Umbilical cord (tissue), 2 donors: ENCODE data around the gene SCFD2. TPM values are rescaled to one million over a fixed set of nuclear protein-coding genes. Genes with fewer than 3 reads are reported as not detected.
A peak's percentile ranks its signal among the peaks of the same experiment; 100 is the strongest.
"Not testable (repeated sequence)": the region's sequence is repeated elsewhere in the genome, so short reads cannot be mapped to it uniquely, and the experiment has no call there.

Experiments used
- DNase-seq: peaks from one replicate; pipeline ENCODE4 v3.0.0-alpha.2; 2015; ENCODE audit warnings: low spot score
- total RNA-seq: library from RNA; depleted of rRNA; stranded (reverse); fragments of >200 nt; gene quantifications from one replicate; pipeline ENCODE4 v1.2.3, GENCODE V29; 2014; ENCODE audit warnings: low replicate concordance; ENCODE audit not compliant: insufficient read depth

Gene SCFD2
- total RNA-seq, 1 donor from 2014 or later, result 26.7 TPM

DNA sequence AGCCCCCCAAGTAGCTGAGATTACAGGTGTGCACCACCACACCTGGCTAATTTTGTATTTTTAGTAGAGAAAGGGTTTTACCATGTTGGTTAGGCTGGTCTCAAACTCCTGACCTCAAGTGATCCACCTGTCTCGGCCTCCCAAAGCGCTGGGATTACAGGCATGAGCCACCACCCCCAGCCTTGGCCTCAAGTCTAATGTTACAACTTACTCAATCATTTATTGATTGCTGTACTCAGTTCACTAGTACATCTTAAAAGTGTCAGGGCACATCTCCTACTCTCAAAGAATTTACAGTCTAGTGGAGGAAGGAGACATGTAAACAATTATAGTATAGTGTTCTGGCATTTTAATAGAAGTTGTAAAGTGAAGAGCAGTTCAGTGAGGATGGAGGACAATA, 19.5 kb downstream of the SCFD2 start:
- DNase-seq, result not testable (repeated sequence)

DNA sequence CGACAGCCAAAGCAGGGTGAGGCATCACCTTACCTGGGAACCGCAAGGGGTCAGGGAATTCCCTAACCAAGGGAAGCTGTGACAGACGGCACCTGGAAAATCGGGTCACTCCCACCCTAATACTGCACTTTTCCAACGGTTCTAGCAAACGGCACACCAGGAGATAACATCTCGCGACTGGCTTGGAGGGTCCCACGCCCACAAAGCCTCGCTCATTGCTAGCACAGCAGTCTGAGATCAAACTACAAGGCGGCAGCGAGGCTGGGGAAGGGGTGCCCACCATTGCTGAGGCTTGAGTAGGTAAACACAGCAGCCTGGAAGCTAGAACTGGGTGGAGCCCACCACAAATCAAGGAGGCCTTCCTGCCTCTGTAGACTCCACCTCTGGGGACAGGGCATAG, 25.7 kb downstream of the SCFD2 start:
- DNase-seq, result not testable (repeated sequence)

GRCh38 chr4:53334916-53335315, 30.9 kb downstream of the SCFD2 start:
- not testable (repeated sequence) for DNase-seq

DNA sequence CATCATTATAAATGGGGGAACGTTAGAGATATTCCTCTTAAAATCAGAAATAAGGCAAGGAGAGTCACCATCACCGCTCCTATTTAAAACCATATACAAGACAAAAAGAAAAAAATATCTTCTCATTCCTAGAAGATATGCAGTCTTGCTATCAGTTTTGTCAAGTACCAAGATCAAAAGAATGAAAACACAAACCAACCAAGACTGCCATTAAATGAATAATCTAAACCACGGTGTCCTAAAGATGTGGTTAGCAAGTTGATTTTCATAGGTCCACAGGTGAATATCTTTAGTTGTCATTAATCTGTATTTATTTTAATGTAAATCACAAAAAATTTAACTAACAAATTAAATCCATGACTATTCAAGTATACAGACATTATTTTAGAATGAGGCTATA, 39.3 kb downstream of the SCFD2 start:
- no peak for DNase-seq

- DNase-seq, result no peak
Observed at GRCh38 chr4:53322696-53323095, 43.2 kb downstream of the SCFD2 start.

- DNase-seq, result no peak
Observed at GRCh38 chr4:53321984-53322289, 43.9 kb downstream of the SCFD2 start.

- peak; percentile 61 for DNase-seq
Observed at GRCh38 chr4:53321151-53321983, 44.5 kb downstream of the SCFD2 start.

GRCh38 chr4:53315300-53315699, 50.6 kb downstream of the SCFD2 start:
- no peak for DNase-seq

GRCh38 chr4:53314252-53314651, 51.6 kb downstream of the SCFD2 start:
- DNase-seq, result no peak

DNA sequence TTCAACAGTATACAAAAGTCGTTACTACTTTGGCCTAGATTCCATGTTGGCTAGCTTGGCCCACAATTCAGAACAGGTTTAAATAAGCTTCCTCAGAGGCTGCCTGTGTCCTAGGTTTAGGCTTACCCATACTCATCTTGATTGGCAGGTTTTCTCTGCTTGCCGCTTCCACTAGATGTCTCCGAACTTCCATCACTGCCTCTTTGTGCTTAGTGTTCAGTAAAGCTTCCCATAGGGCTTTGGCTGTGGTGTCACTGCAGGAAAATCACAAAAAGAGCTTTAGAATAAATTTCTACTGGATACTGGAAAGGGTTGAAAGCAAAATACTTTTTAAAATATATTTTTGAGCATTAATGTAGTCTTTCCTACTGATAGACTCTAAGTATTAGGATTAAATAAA, 52.4 kb downstream of the SCFD2 start:
- DNase-seq, result peak; percentile 49

DNA sequence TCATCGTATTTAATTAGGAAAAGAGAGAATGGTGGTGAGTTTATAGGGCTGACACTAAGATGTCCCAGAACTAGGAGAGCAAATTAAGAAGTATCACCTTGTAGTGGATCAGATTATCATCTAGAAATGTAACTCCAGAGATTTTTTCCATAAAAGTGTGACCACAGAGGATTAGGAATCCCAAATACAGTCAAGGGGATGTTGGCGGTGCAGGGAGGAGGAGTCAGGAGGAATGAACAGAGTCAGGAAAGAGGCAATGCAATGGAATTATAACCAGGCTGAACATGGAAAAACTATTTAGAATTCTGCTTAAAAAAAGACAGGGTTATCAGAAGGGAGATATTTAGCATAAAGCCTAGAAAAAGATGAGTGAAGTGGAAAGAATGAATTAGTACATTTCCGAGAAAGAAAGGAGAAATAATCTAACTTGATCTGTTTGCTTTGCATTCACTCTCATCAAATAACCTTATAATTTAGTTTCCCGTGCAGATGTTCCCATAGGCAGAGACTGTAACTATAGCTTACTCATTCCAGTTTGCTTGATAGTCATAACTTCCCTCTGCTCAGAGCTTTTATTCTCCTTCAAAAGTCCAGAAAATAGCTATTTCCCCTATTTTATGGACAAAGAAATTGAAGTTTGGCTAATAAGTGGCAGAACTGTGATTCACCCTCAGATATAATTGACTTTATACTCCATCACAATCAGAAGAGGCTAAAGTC, 56.4 kb downstream of the SCFD2 start:
- DNase-seq, result no peak

DNA sequence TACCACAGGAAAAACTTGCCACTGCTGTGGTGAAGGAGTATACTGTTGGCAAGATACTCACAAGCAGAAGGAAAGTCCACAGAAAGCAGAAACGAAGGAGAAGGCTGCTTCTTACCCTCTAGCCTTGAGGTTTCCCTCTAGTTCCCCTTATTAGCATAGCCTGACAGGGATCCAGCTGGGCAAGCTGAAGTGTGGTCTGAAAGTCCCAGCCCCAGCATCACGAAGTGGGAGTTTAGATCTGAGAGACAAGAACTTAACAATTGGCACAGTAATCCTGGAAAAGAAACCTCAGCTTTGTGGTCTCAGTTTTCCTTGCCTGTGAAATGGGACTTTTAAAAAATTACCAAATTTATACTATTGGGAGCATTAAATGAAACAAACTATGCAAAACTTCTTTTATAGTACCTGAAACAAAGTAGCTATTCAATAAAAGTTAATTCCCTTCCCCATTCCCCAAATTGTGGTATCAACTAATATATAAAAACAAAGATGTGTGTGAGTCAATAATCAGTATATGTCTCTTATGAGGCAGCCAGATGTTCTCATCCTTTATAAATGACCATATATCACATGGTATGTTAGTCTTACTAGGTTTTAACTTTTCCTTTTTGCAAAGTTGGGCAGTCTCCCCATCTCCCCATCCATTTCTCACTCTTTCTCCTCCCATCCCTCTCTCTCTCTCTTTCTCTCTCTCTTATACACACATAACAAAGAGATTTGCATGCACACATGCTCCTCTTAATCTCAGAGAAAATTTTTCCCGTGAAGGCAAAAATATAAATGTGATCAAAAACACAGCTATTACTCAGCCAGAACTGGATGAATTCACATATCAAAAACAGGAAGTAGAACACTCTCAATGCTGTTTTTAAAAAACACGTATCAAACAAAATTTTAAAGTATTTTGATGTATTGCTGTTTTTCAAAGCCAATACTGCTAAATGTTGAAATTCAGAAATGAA, 57.8 kb downstream of the SCFD2 start:
- no peak for DNase-seq

DNA sequence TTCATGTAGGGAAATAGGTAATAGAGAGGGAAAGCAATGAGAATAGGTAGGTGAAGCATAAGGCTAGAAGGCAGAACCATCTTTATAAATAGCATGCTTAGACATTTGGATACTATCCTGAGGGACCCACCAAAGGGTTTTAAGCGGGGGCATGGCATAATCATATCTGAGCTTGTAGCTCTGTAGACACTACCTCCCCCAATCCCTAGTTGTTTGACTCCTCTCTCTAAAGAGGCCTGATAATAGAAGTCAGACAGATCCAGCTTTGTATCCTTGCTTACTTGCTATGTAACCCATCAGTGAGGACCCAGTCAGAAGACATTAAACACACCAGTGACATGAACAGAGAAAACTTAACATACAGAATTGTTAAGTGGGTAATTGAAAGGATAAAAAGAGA, 58.7 kb downstream of the SCFD2 start:
- DNase-seq, result no peak

DNA sequence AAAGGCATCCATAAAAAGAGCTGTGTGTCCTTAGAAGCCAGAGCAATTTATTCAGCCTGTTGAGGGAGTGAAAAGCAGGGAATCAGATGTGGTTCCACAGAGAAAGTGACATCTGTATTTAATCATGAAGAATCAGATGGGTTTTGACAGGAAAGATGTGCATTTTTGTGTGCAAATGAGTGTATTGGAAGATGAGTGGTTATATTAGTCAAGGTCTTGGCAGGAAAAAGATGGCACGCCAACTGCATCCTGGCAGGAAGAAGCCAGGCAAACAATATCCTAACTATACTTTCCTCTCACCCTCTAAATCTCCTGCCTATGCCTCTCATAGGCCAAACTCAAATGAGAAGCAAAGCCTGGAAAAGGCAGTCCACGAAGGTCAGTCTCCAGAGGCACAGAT, 59.1 kb downstream of the SCFD2 start:
- DNase-seq, result no peak

DNA sequence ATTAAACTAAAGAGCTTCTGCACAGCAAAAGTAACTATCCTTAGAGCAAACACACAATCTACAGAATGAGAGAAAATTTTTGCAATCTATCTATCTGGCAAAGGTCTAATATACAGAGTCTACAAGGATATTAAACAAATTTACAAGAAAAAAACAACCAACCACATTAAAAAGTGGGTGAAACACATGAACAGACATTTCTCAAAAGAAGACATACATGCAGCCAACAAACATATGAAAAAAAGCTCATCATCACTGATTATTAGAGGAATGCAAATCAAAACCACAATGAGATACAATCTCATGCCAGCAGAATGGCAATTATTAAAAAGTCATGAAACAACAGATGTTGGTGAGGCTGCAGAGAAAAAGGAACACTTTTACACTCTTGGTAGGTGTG, 73.7 kb downstream of the SCFD2 start:
- not testable (repeated sequence) for DNase-seq

- DNase-seq, result no peak
Observed at GRCh38 chr4:53281438-53281837, 84.4 kb downstream of the SCFD2 start.

DNA sequence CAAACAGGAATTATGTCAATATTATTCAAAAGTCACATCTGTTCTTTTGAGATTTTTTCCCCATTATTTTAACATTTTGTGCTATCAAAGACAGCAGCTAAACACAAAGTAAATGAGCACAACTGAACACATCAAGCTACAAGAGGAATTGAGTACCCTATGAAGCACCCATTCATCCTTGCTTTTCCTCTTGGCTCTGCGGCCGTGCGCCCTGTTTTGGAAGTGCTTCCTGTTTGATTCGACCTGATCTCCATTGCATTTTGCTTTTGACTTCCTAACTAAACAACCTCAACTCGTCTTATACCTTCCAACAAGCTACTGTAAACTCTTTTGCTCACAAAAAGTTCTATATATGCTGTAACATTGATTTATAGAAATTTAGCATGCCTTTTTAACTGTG, 85.0 kb downstream of the SCFD2 start:
- no peak for DNase-seq

DNA sequence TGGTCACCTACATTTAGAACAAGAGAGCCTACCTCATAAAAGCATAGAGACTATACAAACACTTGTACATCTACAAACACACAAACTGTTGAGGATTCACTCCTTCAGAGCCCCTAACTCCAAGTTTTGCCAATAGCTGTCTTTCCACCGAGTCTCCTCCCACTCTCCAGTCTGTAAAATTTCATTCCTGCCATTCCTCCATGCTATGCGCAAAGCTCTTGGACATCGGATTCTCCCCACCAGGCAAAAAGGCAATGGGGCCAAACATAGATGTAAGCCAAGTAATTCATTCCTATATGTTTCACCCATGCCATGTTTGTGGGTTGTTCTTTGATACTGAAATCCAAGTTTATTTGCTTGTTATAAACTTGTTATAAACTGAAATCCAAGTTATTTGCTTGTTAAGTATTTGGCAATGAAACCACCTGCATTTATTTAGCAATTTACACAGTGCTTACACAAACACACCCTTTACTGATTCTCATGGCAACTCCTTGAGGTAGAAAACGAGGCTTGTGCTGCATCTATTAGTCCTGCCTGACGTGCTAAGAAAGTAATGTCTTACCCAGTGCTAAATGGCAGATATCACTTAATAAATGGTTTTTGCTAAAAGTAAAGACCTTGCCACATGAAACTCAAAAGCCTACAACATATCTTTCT, 91.1 kb downstream of the SCFD2 start:
- no peak for DNase-seq

DNA sequence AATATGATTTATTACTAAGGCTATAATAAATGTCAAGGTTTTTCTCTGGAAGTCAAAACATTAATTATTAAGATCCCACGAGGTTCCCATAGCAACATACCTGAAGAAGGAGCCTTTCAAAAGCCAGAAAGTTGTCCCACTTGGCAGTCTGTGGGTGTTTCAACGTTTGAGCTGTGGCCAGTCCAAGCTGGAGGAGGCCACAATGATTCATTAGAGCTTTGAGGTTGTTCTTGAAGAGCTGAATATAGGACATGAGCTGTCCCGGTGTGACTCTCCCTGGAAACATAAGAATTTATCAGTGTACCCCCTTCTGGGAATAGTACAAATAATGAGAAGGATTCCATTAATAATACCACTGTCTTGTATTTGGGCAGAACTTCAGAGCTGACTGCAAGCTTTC, 92.1 kb downstream of the SCFD2 start:
- DNase-seq, result no peak

DNA sequence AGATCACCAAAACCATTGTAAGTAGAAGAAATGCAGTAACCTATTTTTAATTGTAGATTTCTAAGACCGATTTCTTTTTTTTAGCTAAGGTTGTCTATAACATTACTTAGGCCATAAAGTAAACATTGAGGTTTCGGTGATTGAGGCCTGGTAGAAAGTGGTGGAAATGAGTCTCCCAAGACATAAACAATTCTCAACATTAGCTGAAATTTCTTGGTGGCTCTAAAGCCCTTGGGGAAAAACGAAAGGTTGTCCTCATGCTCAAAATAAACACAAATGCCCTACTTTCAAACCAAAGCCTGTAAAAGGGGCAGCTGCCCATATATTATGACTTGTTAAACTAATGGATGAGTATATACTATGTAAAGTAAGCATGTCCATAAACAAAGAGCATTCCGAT, 98.8 kb downstream of the SCFD2 start:
- DNase-seq, result no peak

DNA sequence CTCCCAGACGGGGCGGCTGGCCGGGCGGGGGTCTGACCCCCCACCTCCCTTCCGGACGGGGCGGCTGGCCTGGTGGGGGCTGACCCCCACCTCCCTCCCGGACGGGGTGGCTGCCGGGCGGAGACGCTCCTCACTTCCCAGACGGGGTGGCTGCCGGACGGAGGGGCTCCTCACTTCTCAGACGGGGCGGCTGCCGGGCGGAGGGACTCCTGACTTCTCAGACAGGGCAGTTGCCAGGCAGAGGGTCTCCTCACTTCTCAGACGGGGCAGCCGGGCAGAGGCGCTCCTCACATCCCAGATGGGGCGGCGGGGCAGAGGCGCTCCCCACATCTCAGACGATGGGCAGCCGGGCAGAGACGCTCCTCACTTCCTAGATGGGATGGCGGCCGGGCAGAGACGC, 109.9 kb downstream of the SCFD2 start:
- DNase-seq, result not testable (repeated sequence)

DNA sequence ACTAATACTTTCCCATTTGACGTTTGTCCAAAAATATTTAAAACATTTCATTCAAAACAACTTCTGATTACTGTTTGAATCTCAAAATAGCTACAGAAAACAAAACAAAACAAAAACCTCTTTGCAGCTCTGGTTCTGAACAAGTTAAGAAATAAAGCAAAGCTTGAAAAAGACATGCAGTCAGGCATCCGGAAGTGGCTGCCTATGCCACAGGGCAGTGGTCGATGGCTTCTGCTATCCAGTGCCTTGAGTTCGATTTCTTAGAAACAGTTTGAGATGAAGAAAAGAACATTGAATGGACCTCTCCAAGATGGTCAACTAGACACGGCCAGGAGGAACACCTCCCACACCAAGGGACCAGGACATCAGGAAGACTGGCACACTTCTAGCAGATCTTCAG, 125.3 kb downstream of the SCFD2 start:
- DNase-seq, result no peak
